Keratinocyte (primary cell): Measurements from ENCODE around the gene PCGF2. TPM values are rescaled to one million over a fixed set of nuclear protein-coding genes. Genes with fewer than 3 reads are reported as not detected.
A peak's percentile ranks its signal among the peaks of the same experiment; 100 is the strongest.

Experiments used
- DNase-seq: peaks from one replicate; pipeline ENCODE4 v3.0.0-alpha.2; 2011; ENCODE audit warnings: low read depth, missing footprints, low spot score
- FAIRE-seq: peaks from 2 replicates; lab custom pipeline; 2011; peaks lifted over from hg19 to GRCh38; lab: Jason Lieb, UNC
- H2AFZ ChIP-seq: 2 replicates; pipeline ENCODE4 v1.6.0; 2012; ENCODE audit warnings: low read length, control low read depth, inconsistent platforms; ENCODE audit not compliant: control insufficient read depth
- H3K27ac ChIP-seq: 2 replicates; pipeline ENCODE4 v1.5.1; 2011; ENCODE audit warnings: low read length; ENCODE audit not compliant: control insufficient read depth, insufficient read depth
- H3K27me3 ChIP-seq: 3 replicates; pipeline ENCODE4 v1.6.0; 2011; ENCODE audit warnings: low read length; ENCODE audit not compliant: control insufficient read depth, insufficient read depth; ENCODE audit errors: extremely low read depth
- H3K36me3 ChIP-seq, 2 experiments: 2 replicates in 1 of 2; 3 replicates in 1 of 2; pipeline ENCODE4 v1.5.1; 2011; ENCODE audit warnings: low read length in 2 of 2, mild to moderate bottlenecking in 1 of 2; ENCODE audit not compliant: control insufficient read depth in 2 of 2, insufficient read depth in 2 of 2; ENCODE audit errors: extremely low read depth in 1 of 2
- H3K4me1 ChIP-seq: 3 replicates; pipeline ENCODE4 v1.5.1; 2011; ENCODE audit warnings: low read length; ENCODE audit not compliant: control insufficient read depth, insufficient read depth; ENCODE audit errors: extremely low read depth
- H3K4me2 ChIP-seq: 3 replicates; pipeline ENCODE4 v1.6.0; 2011; ENCODE audit warnings: low read depth, low read length; ENCODE audit not compliant: control insufficient read depth, insufficient read depth; ENCODE audit errors: extremely low read depth
- H3K4me3 ChIP-seq, 3 experiments: fragments of 200-600 bp in 1 of 3; sonication (generic) in 1 of 3; 2 replicates in 2 of 3; 3 replicates in 1 of 3; pipeline ENCODE4 v1.5.1; 2011 to 2016; ENCODE audit warnings: low read length in 3 of 3, mild to moderate bottlenecking in 3 of 3, control low read depth in 2 of 3, inconsistent platforms in 1 of 3, low read depth in 1 of 3, mixed read lengths in 1 of 3, mixed run types in 1 of 3, moderate library complexity in 1 of 3; ENCODE audit not compliant: control insufficient read depth in 2 of 3, insufficient read depth in 2 of 3; ENCODE audit errors: extremely low read depth in 1 of 3
- H3K79me2 ChIP-seq: 2 replicates; pipeline ENCODE4 v1.6.0; 2012; ENCODE audit warnings: low read length; ENCODE audit not compliant: control insufficient read depth, insufficient read depth
- H3K9ac ChIP-seq: 3 replicates; pipeline ENCODE4 v1.6.0; 2011; ENCODE audit warnings: low read length; ENCODE audit not compliant: control insufficient read depth, insufficient read depth; ENCODE audit errors: extremely low read depth
- H3K9me1 ChIP-seq: 3 replicates; pipeline ENCODE4 v1.6.0; 2011; ENCODE audit warnings: low read length; ENCODE audit not compliant: control insufficient read depth, insufficient read depth; ENCODE audit errors: extremely low read depth
- H3K9me3 ChIP-seq: 2 replicates; pipeline ENCODE4 v1.5.1; 2012; ENCODE audit warnings: low read depth, low read length; ENCODE audit not compliant: control insufficient read depth
- H4K20me1 ChIP-seq: 3 replicates; pipeline ENCODE4 v1.6.0; 2011; ENCODE audit warnings: low read length; ENCODE audit not compliant: control insufficient read depth, insufficient read depth; ENCODE audit errors: extremely low read depth
- EZH2 ChIP-seq: IDR thresholded peaks from one replicate; pipeline ENCODE4 v1.6.1; 2012; ENCODE audit warnings: inconsistent platforms, mild to moderate bottlenecking, low read length, moderate library complexity
- dilution Hi-C: fragments of 300-500 bp; cut with MboI; formaldehyde crosslinking; loops from one replicate; pipeline ENCODE4 v1.7.0; 2020; ENCODE audit warnings: low sequenced_read_pairs; ENCODE audit not compliant: extremely low pct_ligation_motif_present
- polyA minus RNA-seq, 3 experiments: library from RNA; depleted of rRNA, polyadenylated mRNA; stranded (reverse); fragments of >200 nt; gene quantifications; 1 replicate in 1 of 3; 2 replicates in 1 of 3; 3 replicates in 1 of 3; pipeline ENCODE4 v1.2.3, GENCODE V29; 2011
- polyA plus RNA-seq, 5 experiments: library from polyadenylated mRNA; depleted of rRNA in 3 of 5; stranded (reverse) in 3 of 5; stranded (forward) in 1 of 5; unstranded in 1 of 5; fragments of >200 nt; gene quantifications; 1 replicate in 1 of 5; 2 replicates in 3 of 5; 3 replicates in 1 of 5; pipeline versions ENCODE4 v1.2.1 to v1.2.3, GENCODE V29; 2011 to 2012; ENCODE audit warnings: missing spikeins in 2 of 5, low read depth in 1 of 5, low replicate concordance in 1 of 5
- TF ChIP-seq, protein P1 (sequence below), 3 experiments: IDR thresholded peaks in 1 of 3; conservative IDR thresholded peaks in 1 of 3; optimal IDR thresholded peaks in 1 of 3; 2 replicates in 2 of 3; 3 replicates in 1 of 3; pipeline versions ENCODE3 to v1.5.1; 2011; ENCODE audit warnings: low read length in 3 of 3, mild to moderate bottlenecking in 3 of 3, moderate library complexity in 2 of 3, control low read depth in 1 of 3, inconsistent platforms in 1 of 3; ENCODE audit not compliant: insufficient read depth in 2 of 3; ENCODE audit errors: extremely low read depth in 1 of 3

Gene PCGF2
- polyA plus RNA-seq (3.3 to 6.9 TPM (median 4.1 TPM) in 3 replicates), polyA minus RNA-seq (3.1 to 24.6 TPM (median 5.8 TPM) in 3 replicates)
- polyA plus RNA-seq (2011; ENCODE audit: low read depth) = 14.1 TPM
- 6.6 and 11.6 TPM in 2 replicates for polyA plus RNA-seq (2011; cell fraction: cytosol; rRNA removed)
- polyA plus RNA-seq (2011; cell fraction: nucleus; rRNA removed) = 10.1 and 12.5 TPM in 2 replicates
- 14.9 and 19.0 TPM in 2 replicates for polyA plus RNA-seq (2012; ENCODE audit: low replicate concordance)
- 15.5 TPM for polyA minus RNA-seq (2011; cell fraction: cytosol; rRNA and poly(A)+ RNA removed)
- 3.2 and 6.3 TPM in 2 replicates for polyA minus RNA-seq (2011; cell fraction: nucleus; rRNA and poly(A)+ RNA removed)

- DNase-seq = no peak
- Histone ChIP-seq H2AFZ (peak within 1 kb of the TSS; percentile 81), H4K20me1 (peaks cover 2% of the 10 kb centered on the region), H3K9me3 (no peaks in the 10 kb centered on the region), H3K4me3 (peak within 1 kb of the TSS; percentile 87 to 95 (median 90)), H3K27ac (peak within 1 kb of the TSS; percentile 63), H3K9me1 (peaks cover 7% of the 10 kb centered on the region), H3K36me3 (no peaks in the 10 kb centered on the region), H3K27me3 (no peaks in the 10 kb centered on the region), H3K79me2 (peaks cover 47% of the 10 kb centered on the region), H3K4me2 (peak within 1 kb of the TSS; percentile 94), H3K9ac (peak within 1 kb of the TSS; percentile 89), H3K4me1 (peaks cover 29% of the 10 kb centered on the region)
- no peak for FAIRE-seq
- dilution Hi-C loops = no loop called here
- TF ChIP-seq, protein P1, sequence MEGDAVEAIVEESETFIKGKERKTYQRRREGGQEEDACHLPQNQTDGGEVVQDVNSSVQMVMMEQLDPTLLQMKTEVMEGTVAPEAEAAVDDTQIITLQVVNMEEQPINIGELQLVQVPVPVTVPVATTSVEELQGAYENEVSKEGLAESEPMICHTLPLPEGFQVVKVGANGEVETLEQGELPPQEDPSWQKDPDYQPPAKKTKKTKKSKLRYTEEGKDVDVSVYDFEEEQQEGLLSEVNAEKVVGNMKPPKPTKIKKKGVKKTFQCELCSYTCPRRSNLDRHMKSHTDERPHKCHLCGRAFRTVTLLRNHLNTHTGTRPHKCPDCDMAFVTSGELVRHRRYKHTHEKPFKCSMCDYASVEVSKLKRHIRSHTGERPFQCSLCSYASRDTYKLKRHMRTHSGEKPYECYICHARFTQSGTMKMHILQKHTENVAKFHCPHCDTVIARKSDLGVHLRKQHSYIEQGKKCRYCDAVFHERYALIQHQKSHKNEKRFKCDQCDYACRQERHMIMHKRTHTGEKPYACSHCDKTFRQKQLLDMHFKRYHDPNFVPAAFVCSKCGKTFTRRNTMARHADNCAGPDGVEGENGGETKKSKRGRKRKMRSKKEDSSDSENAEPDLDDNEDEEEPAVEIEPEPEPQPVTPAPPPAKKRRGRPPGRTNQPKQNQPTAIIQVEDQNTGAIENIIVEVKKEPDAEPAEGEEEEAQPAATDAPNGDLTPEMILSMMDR (optimal IDR thresholded peaks at IDR 0.05 in 1 of 3, IDR thresholded peaks at IDR 0.05 in 1 of 3, conservative IDR thresholded peaks at IDR 0.05 in 1 of 3; ENCODE audit: extremely low read depth in 1 of 3, insufficient read depth in 2 of 3, low read length in 3 of 3) = no peak
- no peak for TF ChIP-seq EZH2
Observed at GRCh38 chr17:38748149-38748891, at the start of gene PCGF2. Gene PCGF2, minus strand, starts transcription at chr17:38748336. Its CDS starts 7,934 bp downstream, at chr17:38740402.

DNA sequence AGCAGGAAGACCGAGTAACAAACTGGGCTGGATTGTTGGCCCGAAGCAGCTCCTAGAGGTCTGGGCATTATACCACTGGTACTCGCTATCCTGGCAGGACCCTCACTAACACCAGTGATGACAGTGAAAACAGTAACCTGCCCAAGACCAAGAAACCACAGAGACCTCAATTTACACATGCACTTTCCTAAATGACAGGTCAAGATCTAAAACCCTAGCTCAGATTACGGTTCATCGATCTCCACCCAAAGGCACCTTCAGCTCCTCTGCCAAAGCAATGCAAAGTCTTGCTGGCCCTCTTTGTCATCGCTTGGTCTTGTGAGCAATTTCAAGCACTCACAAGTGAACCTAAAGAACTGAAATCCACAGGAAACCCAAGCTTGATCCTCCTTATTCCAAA lies 49.7 kb upstream of the PCGF2 start:
- Histone ChIP-seq H2AFZ (no peak overlapping the region), H3K27me3 (no peaks in the 10 kb centered on the region), H3K9ac (peak overlapping the region; percentile 78), H3K36me3 (peaks cover 15 to 16% of the 10 kb centered on the region in 2 experiments), H3K9me3 (no peaks in the 10 kb centered on the region), H3K9me1 (peaks cover 2% of the 10 kb centered on the region), H3K79me2 (peaks cover 54% of the 10 kb centered on the region), H3K4me1 (peaks cover 20% of the 10 kb centered on the region), H3K4me2 (peak overlapping the region; percentile 87), H3K27ac (no peak overlapping the region), H3K4me3 (peak overlapping the region; percentile 81 to 90 (median 89)), H4K20me1 (no peaks in the 10 kb centered on the region)
- DNase-seq (no peak), FAIRE-seq (no peak)
- dilution Hi-C loops = no loop called here
- no peak for TF ChIP-seq EZH2
- TF ChIP-seq, protein P1 (optimal IDR thresholded peaks at IDR 0.05 in 1 of 3, IDR thresholded peaks at IDR 0.05 in 1 of 3, conservative IDR thresholded peaks at IDR 0.05 in 1 of 3; ENCODE audit: extremely low read depth in 1 of 3, insufficient read depth in 2 of 3, low read length in 3 of 3) = no peak
